Transverse colon (tissue), 4 donors: ENCODE measurements around the gene DPH1. TPM values are rescaled to one million over a fixed set of nuclear protein-coding genes. Genes with fewer than 3 reads are reported as not detected.
A peak's percentile ranks its signal among the peaks of the same experiment; 100 is the strongest.

Experiments
- DNase-seq: peaks from one replicate; pipeline ENCODE4 v3.0.0-alpha.2; 2019
- H3K27ac ChIP-seq, 4 donors: fragments of 200-600 bp; sonication (generic); 2 replicates each; pipeline ENCODE4 v1.5.1; 2016 to 2018; ENCODE audit warnings: inconsistent platforms in 4 of 4
- H3K27me3 ChIP-seq: fragments of 200-600 bp; sonication (generic); 2 replicates; pipeline ENCODE4 v1.5.1; 2017; ENCODE audit warnings: inconsistent platforms
- H3K36me3 ChIP-seq, 4 donors: fragments of 200-600 bp; sonication (generic); 2 replicates each; pipeline ENCODE4 v1.5.1; 2017 to 2019; ENCODE audit warnings: inconsistent platforms in 4 of 4
- H3K4me1 ChIP-seq, 4 donors: fragments of 200-600 bp; sonication (generic); 2 replicates each; pipeline ENCODE4 v1.5.1; 2017 to 2020; ENCODE audit warnings: inconsistent platforms in 4 of 4
- H3K4me3 ChIP-seq, 4 donors: fragments of 200-600 bp; sonication (generic); 1 replicate in 1 of 4; 2 replicates in 3 of 4; pipeline versions ENCODE4 v1.5.1 to v1.6.1; 2017 to 2019; ENCODE audit warnings: inconsistent platforms in 4 of 4
- H3K9me3 ChIP-seq, 2 donors: fragments of 200-600 bp; sonication (generic); 2 replicates each; pipeline ENCODE4 v1.5.1; 2017 to 2019; ENCODE audit warnings: inconsistent platforms in 2 of 2
- CTCF ChIP-seq, 5 experiments: fragments of 200-600 bp in 3 of 5; fragments of 450-650 bp in 2 of 5; sonication (generic) in 3 of 5; IDR thresholded peaks; 1 replicate in 2 of 5; 2 replicates in 3 of 5; pipeline ENCODE4 v1.5.1; 2016 to 2017; ENCODE audit warnings: antibody characterized with exemption in 5 of 5, inconsistent platforms in 3 of 5, mild to moderate bottlenecking in 2 of 5, moderate library complexity in 1 of 5
- EP300 ChIP-seq: sonication (generic); formaldehyde crosslinking; IDR thresholded peaks from one replicate; pipeline ENCODE4 v1.6.1; 2017; ENCODE audit warnings: antibody characterized with exemption, low read depth
- POLR2A ChIP-seq: fragments of 450-650 bp; IDR thresholded peaks from one replicate; pipeline ENCODE4 v1.6.1; 2016; ENCODE audit warnings: antibody characterized with exemption, mild to moderate bottlenecking, moderate library complexity
- POLR2AphosphoS5 ChIP-seq, 3 donors: sonication (generic); formaldehyde crosslinking; IDR thresholded peaks; one replicate each; pipeline ENCODE4 v1.6.1; 2016; ENCODE audit warnings: antibody characterized with exemption in 3 of 3
- WGBS, 2 donors: methylation state at CpG; one replicate each; pipeline ENCODE4 v1.1.5; 2018; ENCODE audit warnings: low coverage in 1 of 2; 5-methylcytosine and 5-hydroxymethylcytosine counted together
- in situ Hi-C, 4 donors: fragments of 200-750 bp; cut with MboI; loops; one replicate each; pipeline versions ENCODE4 v1.15.0 to v1.15.1; 2017; ENCODE audit warnings: low sequenced_read_pairs in 3 of 4, low pct_ligation_motif_present in 1 of 4, low pct_unique_long_range_greater_than_20kb in 1 of 4
- intact Hi-C: fragments of 100-400 bp; cut with DNase I; formaldehyde crosslinking; loops from one replicate; pipeline ENCODE4 v1.15.1; 2023; ENCODE audit warnings: low total_unique reads
- total RNA-seq, 4 donors: library from RNA; depleted of rRNA; stranded (reverse); fragments of >200 nt; gene quantifications; one replicate each; pipeline ENCODE4 v1.1.0, GENCODE V29; 2016

DPH1 gene
- total RNA-seq, 4 donors from 2014 or later, result 32.4 to 88.8 (median 58.9) TPM

- peak overlapping the region; percentile 45 to 61 (median 53) for H3K4me3 ChIP-seq
- TF ChIP-seq CTCF (IDR thresholded peaks at IDR 0.05) (no peak), EP300 (no peak), POLR2AphosphoS5 (IDR thresholded peaks at IDR 0.05) (no peak), POLR2A (no peak)
- peak; percentile 20 for DNase-seq
- H3K36me3 ChIP-seq, result no peaks in the 10 kb centered on the region
- WGBS, 2 donors, result 36 to 38% methylated on average over 5 to 18 of the region's 22 CpGs
- H3K9me3 ChIP-seq, result no peaks in the 10 kb centered on the region
- intact Hi-C loops, result no loop called here
- in situ Hi-C loops, result no loop called here
- peaks cover 20 to 39% (median 30%) of the 10 kb centered on the region in 4 donors for H3K4me1 ChIP-seq
- H3K27ac ChIP-seq, result peak overlapping the region; percentile 54 to 85 (median 68)
- peaks cover 4% of the 10 kb centered on the region for H3K27me3 ChIP-seq
These were observed 32.5 kb upstream of the DPH1 start for GRCh38 chr17:1997289-1997926.

DNA sequence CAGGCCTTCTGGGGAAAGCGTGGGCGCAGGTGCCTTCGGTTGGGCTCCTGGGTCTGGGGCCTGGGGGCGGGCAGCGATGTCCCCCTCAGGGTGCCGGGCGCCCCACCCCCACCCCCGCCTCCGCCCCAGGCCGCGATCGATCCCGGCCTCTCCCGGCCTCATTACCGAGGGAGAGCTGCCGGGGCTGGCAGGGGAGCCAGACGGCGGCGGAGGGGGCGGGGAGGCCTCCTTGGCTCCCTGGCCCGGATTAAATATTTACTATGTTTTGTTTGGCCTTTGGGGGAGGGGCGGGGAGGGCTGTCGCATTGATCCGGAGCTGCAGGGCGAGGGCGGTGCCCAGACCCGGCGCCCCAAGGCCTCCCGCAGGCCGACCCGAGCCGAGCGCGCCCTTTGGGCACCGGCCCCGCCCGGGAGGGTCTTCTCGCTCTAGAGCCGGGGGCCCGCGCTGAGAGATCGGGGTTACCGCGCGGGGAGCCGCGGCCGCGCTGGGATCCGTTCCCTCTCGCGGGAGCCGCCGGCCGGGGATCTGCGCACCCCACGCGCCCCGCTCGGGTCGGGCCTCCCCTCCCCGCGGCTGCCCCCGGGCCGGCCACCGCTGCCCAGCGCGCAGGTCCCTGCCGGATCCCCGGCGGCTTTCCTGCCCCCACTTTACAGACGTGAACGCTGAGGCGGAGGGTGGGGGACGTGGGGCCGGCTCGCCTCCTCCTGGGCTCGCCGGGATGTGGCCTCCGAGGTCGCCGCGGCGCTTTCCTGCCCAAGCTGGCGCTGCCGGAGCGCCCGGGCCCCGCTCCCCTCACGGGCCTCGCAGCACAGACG lies 31.8 kb upstream of the DPH1 start:
- in situ Hi-C loops, result no loop called here

GRCh38 chr17:1999557-2000251 lies 30.2 kb upstream of the DPH1 start:
- Histone ChIP-seq H3K4me3 (no peak overlapping the region), H3K27ac (peak overlapping the region; percentile 66 to 85 (median 76)), H3K36me3 (no peaks in the 10 kb centered on the region), H3K4me1 (peaks cover 20 to 39% (median 30%) of the 10 kb centered on the region in 4 donors), H3K9me3 (no peaks in the 10 kb centered on the region), H3K27me3 (peaks cover 4% of the 10 kb centered on the region)
- in situ Hi-C loops, result no loop called here
- 17 to 60% methylated on average over 1 to 13 of the region's 13 CpGs for WGBS, 2 donors
- DNase-seq, result peak; percentile 67
- intact Hi-C loops, result no loop called here
- TF ChIP-seq EP300, result no peak
- no peak for TF ChIP-seq POLR2AphosphoS5 (IDR thresholded peaks at IDR 0.05)
- TF ChIP-seq CTCF (IDR thresholded peaks at IDR 0.05), result no peak

More for the DNA sequence above, 31.8 kb upstream of the DPH1 start:
- TF ChIP-seq POLR2AphosphoS5 (IDR thresholded peaks at IDR 0.05) (no peak), EP300 (no peak), CTCF (IDR thresholded peaks at IDR 0.05) (no peak)
- peak overlapping the region; percentile 45 to 61 (median 53) for H3K4me3 ChIP-seq
- peak; percentile 83 for DNase-seq
- H3K4me1 ChIP-seq, result peaks cover 20 to 39% (median 30%) of the 10 kb centered on the region in 4 donors
- no peaks in the 10 kb centered on the region for H3K9me3 ChIP-seq
- intact Hi-C loops, result no loop called here
- peak overlapping the region; percentile 54 to 85 (median 68) for H3K27ac ChIP-seq
- peaks cover 4% of the 10 kb centered on the region for H3K27me3 ChIP-seq
- H3K36me3 ChIP-seq, result no peaks in the 10 kb centered on the region
- 9% methylated on average over 25 of the region's 92 CpGs; no CpG with 5 or more reads in 1 of the 2 donors for WGBS, 2 donors

DNA sequence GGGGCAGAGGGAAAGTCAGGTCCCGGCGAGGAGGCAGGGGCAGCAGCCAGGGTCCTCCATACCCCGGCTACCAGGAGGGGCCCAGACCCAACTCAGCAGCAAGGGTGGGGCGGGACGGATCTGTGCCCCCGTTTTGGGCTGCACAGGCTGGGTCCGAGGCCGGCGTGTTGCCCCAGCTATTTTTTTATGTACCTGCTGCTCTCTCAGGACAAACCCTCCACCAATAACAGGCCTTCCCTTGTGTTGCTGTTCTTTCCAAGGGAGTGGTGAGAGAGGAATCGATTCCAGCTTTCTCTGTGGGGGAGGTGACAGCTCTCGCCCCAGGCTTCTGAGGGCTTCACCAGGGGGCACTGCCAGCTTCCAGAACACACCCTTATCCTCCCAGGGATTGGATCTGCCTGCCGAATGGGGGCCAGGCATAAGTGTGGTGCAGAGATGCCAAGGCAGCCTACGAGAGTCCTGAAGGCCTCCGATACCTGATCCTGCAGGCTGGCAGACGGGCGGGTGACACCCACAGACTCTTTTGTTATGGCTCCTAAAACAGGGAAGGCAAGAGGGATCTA lies 27.1 kb upstream of the DPH1 start:
- no peak for TF ChIP-seq CTCF (IDR thresholded peaks at IDR 0.05)
- TF ChIP-seq POLR2AphosphoS5 (IDR thresholded peaks at IDR 0.05), result no peak
- no peak for TF ChIP-seq EP300
- TF ChIP-seq POLR2A, result no peak
- Histone ChIP-seq H3K36me3 (no peaks in the 10 kb centered on the region), H3K9me3 (no peaks in the 10 kb centered on the region), H3K4me3 (no peak overlapping the region), H3K4me1 (peaks cover 13 to 28% (median 25%) of the 10 kb centered on the region in 4 donors), H3K27me3 (peaks cover 4% of the 10 kb centered on the region), H3K27ac (no peak overlapping the region)
- no peak for DNase-seq
- WGBS, 2 donors, result 80% methylated on average over 16 of the region's 16 CpGs; no CpG with 5 or more reads in 1 of the 2 donors
- intact Hi-C loops, result no loop called here
- in situ Hi-C loops, result no loop called here
